Testis (tissue), 3 donors: ENCODE measurements around the gene ARHGAP32. TPM values are rescaled to one million over a fixed set of nuclear protein-coding genes. Genes with fewer than 3 reads are reported as not detected.

Experiments
- DNase-seq: peaks from one replicate; pipeline ENCODE4 v3.0.0-alpha.2; 2019
- H3K27ac ChIP-seq, 2 donors: fragments of 200-600 bp; sonication (generic); one replicate each; pipeline ENCODE4 v1.5.1; 2019
- H3K27me3 ChIP-seq: fragments of 200-600 bp; sonication (generic); one replicate; pipeline ENCODE4 v1.5.1; 2019
- H3K36me3 ChIP-seq: fragments of 200-600 bp; sonication (generic); one replicate; pipeline ENCODE4 v1.5.1; 2017; ENCODE audit warnings: low read depth; ENCODE audit errors: missing control alignments
- H3K4me1 ChIP-seq: fragments of 200-600 bp; sonication (generic); one replicate; pipeline ENCODE4 v1.5.1; 2019
- H3K4me3 ChIP-seq, 2 donors: fragments of 200-600 bp; sonication (generic); one replicate each; pipeline ENCODE4 v1.5.1; 2017 to 2019
- H3K9me3 ChIP-seq: fragments of 200-600 bp; sonication (generic); one replicate; pipeline ENCODE4 v1.5.1; 2017
- CTCF ChIP-seq, 3 experiments: fragments of 450-650 bp in 2 of 3; fragments of 200-600 bp in 1 of 3; sonication (generic) in 1 of 3; IDR thresholded peaks; one replicate each; pipeline ENCODE4 v1.5.1; 2016 to 2019; ENCODE audit warnings: antibody characterized with exemption in 3 of 3, mild to moderate bottlenecking in 2 of 3, moderate library complexity in 1 of 3
- POLR2A ChIP-seq: fragments of 450-650 bp; IDR thresholded peaks from one replicate; pipeline ENCODE4 v1.6.1; 2017; ENCODE audit warnings: antibody characterized with exemption, mild to moderate bottlenecking, moderate library complexity
- WGBS, 2 donors: methylation state at CpG; one replicate each; pipeline ENCODE4 v1.1.5; 2018; 5-methylcytosine and 5-hydroxymethylcytosine counted together
- intact Hi-C: fragments of 100-400 bp; cut with DNase I; formaldehyde crosslinking; loops from one replicate; pipeline ENCODE4 v1.15.1; 2023; ENCODE audit warnings: low total_unique reads
- polyA plus RNA-seq: library from polyadenylated mRNA; stranded (reverse); fragments of 350-450 nt; fragmentation: Illumina TruSeq; extraction: RNeasy Lipid Tissue Mini Kit (QIAGEN cat#74804); gene quantifications from one replicate; pipeline ENCODE4 v1.2.3, GENCODE V29; 2014; ENCODE audit warnings: low read depth, low replicate concordance; ENCODE audit not compliant: insufficient read depth
- total RNA-seq, 2 donors: library from RNA; depleted of rRNA; stranded (reverse); fragments of >200 nt; gene quantifications; one replicate each; pipeline ENCODE4 v1.2.3, GENCODE V29; 2016

The ARHGAP32 gene
- total and polyA plus RNA-seq, 3 donors from 2014 or later: 33.0 to 58.1 (median 53.8) TPM

GRCh38 chr11:129213261-129213660 is 21.1 kb upstream of the ARHGAP32 start:
- no peak for DNase-seq
- no peak overlapping the region for H3K4me3 ChIP-seq
- intact Hi-C loops: no loop called here
- no peaks in the 10 kb centered on the region for H3K9me3 ChIP-seq
- no peak overlapping the region for H3K27ac ChIP-seq
- H3K36me3 ChIP-seq: no peaks in the 10 kb centered on the region
- peaks cover 7% of the 10 kb centered on the region for H3K4me1 ChIP-seq
- WGBS, 2 donors: 83 to 86% methylated on average over 3 of the region's 3 CpGs
- H3K27me3 ChIP-seq: no peaks in the 10 kb centered on the region
- TF ChIP-seq POLR2A (no peak), CTCF (IDR thresholded peaks at IDR 0.05) (no peak)

- no peak overlapping the region for H3K27ac ChIP-seq
- 69 to 71% methylated on average over 2 of the region's 2 CpGs for WGBS, 2 donors
- no peak for DNase-seq
- TF ChIP-seq CTCF (IDR thresholded peaks at IDR 0.05) (no peak), POLR2A (no peak)
- no peaks in the 10 kb centered on the region for H3K36me3 ChIP-seq
- no peaks in the 10 kb centered on the region for H3K27me3 ChIP-seq
- H3K4me1 ChIP-seq: peaks cover 8% of the 10 kb centered on the region
- intact Hi-C loops: no loop called here
- no peak overlapping the region for H3K4me3 ChIP-seq
- no peaks in the 10 kb centered on the region for H3K9me3 ChIP-seq
Observed at GRCh38 chr11:129211397-129211796, 19.3 kb upstream of the ARHGAP32 start.

GRCh38 chr11:129210831-129211181 is 18.7 kb upstream of the ARHGAP32 start:
- H3K4me3 ChIP-seq: no peak overlapping the region
- no peaks in the 10 kb centered on the region for H3K36me3 ChIP-seq
- H3K27ac ChIP-seq: peak overlapping the region in 1 of 2 donors; percentile 5
- WGBS, 2 donors: 43 to 59% methylated on average over 5 of the region's 5 CpGs
- intact Hi-C loops: no loop called here
- TF ChIP-seq CTCF (IDR thresholded peaks at IDR 0.05): no peak
- TF ChIP-seq POLR2A: no peak
- H3K9me3 ChIP-seq: no peaks in the 10 kb centered on the region
- peaks cover 8% of the 10 kb centered on the region for H3K4me1 ChIP-seq
- H3K27me3 ChIP-seq: no peaks in the 10 kb centered on the region
- peak; percentile 31 for DNase-seq

- Histone ChIP-seq H3K27ac (peak overlapping the region in 1 of 2 donors; percentile 5), H3K27me3 (no peaks in the 10 kb centered on the region), H3K4me3 (no peak overlapping the region), H3K9me3 (no peaks in the 10 kb centered on the region), H3K36me3 (no peaks in the 10 kb centered on the region), H3K4me1 (peaks cover 8% of the 10 kb centered on the region)
- 39 to 55% methylated on average over 7 of the region's 7 CpGs for WGBS, 2 donors
- no peak for DNase-seq
- intact Hi-C loops: no loop called here
- TF ChIP-seq POLR2A (no peak), CTCF (IDR thresholded peaks at IDR 0.05) (no peak)
Observed at GRCh38 chr11:129209891-129210830, 18.0 kb upstream of the ARHGAP32 start.
